Loucy (cell line): ENCODE measurements around the gene ERCC6L2.

ENCODE experiments used
- EZH2phosphoT487 ChIP-seq: fragments of 200-600 bp; IDR thresholded peaks from 2 replicates; pipeline ENCODE4 v1.6.1; 2018; ENCODE audit warnings: antibody characterized with exemption, mild to moderate bottlenecking, moderate library complexity, borderline replicate concordance
- TF ChIP-seq, protein P1 (sequence below): fragments of 200-600 bp; sonication (generic); conservative IDR thresholded peaks from 2 replicates; pipeline ENCODE4 v1.5.1; 2014; ENCODE audit warnings: mild to moderate bottlenecking, antibody characterized with exemption, low read length

GRCh38 chr9:95974389-95974788 is 98.9 kb downstream of the ERCC6L2 start:
- TF ChIP-seq, protein P1, sequence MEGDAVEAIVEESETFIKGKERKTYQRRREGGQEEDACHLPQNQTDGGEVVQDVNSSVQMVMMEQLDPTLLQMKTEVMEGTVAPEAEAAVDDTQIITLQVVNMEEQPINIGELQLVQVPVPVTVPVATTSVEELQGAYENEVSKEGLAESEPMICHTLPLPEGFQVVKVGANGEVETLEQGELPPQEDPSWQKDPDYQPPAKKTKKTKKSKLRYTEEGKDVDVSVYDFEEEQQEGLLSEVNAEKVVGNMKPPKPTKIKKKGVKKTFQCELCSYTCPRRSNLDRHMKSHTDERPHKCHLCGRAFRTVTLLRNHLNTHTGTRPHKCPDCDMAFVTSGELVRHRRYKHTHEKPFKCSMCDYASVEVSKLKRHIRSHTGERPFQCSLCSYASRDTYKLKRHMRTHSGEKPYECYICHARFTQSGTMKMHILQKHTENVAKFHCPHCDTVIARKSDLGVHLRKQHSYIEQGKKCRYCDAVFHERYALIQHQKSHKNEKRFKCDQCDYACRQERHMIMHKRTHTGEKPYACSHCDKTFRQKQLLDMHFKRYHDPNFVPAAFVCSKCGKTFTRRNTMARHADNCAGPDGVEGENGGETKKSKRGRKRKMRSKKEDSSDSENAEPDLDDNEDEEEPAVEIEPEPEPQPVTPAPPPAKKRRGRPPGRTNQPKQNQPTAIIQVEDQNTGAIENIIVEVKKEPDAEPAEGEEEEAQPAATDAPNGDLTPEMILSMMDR = no peak
- no peak for TF ChIP-seq EZH2phosphoT487
